HT-29 (cell line): ENCODE data around the gene VDAC1. TPM values are rescaled to one million over a fixed set of nuclear protein-coding genes. Genes with fewer than 3 reads are reported as not detected.
"Not testable (repeated sequence)": the region's sequence is repeated elsewhere in the genome, so short reads cannot be mapped to it uniquely, and the experiment has no call there.

Experiments used
- DNase-seq: peaks from one replicate; pipeline ENCODE4 v3.0.0-alpha.2; 2015; ENCODE audit warnings: low spot score
- total RNA-seq: library from RNA; depleted of rRNA; stranded (reverse); fragments of >200 nt; shearing (Covaris generic); gene quantifications from 2 replicates; pipeline ENCODE4 v1.2.3, GENCODE V29; 2014

The VDAC1 gene
- total RNA-seq, 1 experiment from 2014 or later = 129 TPM

GRCh38 chr5:133942614-133943474, 61.9 kb downstream of the VDAC1 start:
- no peak for DNase-seq

GRCh38 chr5:133941456-133942196, 63.1 kb downstream of the VDAC1 start:
- DNase-seq = no peak

GRCh38 chr5:133939668-133940067, 65.1 kb downstream of the VDAC1 start:
- no peak for DNase-seq

- DNase-seq = no peak
Measured at GRCh38 chr5:133938929-133939328, 65.8 kb downstream of the VDAC1 start.

GRCh38 chr5:133938039-133938821, 66.5 kb downstream of the VDAC1 start:
- DNase-seq = no peak

- not testable (repeated sequence) for DNase-seq
Measured at GRCh38 chr5:133937628-133938027, 67.1 kb downstream of the VDAC1 start.

- no peak for DNase-seq
Measured at GRCh38 chr5:133936651-133937015, 68.1 kb downstream of the VDAC1 start.

- not testable (repeated sequence) for DNase-seq
Measured at GRCh38 chr5:133935991-133936650, 68.7 kb downstream of the VDAC1 start.

- no peak for DNase-seq
Measured at GRCh38 chr5:133935667-133935940, 69.2 kb downstream of the VDAC1 start.

- DNase-seq = no peak
Measured at GRCh38 chr5:133934822-133935666, 69.7 kb downstream of the VDAC1 start.

GRCh38 chr5:133934311-133934710, 70.5 kb downstream of the VDAC1 start:
- DNase-seq = no peak

GRCh38 chr5:133933670-133934295, 71.0 kb downstream of the VDAC1 start:
- no peak for DNase-seq

- no peak for DNase-seq
Measured at GRCh38 chr5:133933169-133933509, 71.6 kb downstream of the VDAC1 start.

- DNase-seq = no peak
Measured at GRCh38 chr5:133932441-133933168, 72.2 kb downstream of the VDAC1 start.

- no peak for DNase-seq
Measured at GRCh38 chr5:133931546-133931945, 73.2 kb downstream of the VDAC1 start.

GRCh38 chr5:133930813-133931090, 74.0 kb downstream of the VDAC1 start:
- DNase-seq = no peak

- DNase-seq = no peak
Measured at GRCh38 chr5:133930061-133930812, 74.5 kb downstream of the VDAC1 start.

- no peak for DNase-seq
Measured at GRCh38 chr5:133928587-133929393, 76.0 kb downstream of the VDAC1 start.
